Effector CD8-positive, alpha-beta T cell (primary cell): ENCODE data around the gene EPHB2.
"Not testable (repeated sequence)": the region's sequence is repeated elsewhere in the genome, so short reads cannot be mapped to it uniquely, and the experiment has no call there.

Experiments
- DNase-seq: peaks from one replicate; lab custom pipeline; 2025; lab: John Stamatoyannopoulos, UW

EPHB2 gene

DNA sequence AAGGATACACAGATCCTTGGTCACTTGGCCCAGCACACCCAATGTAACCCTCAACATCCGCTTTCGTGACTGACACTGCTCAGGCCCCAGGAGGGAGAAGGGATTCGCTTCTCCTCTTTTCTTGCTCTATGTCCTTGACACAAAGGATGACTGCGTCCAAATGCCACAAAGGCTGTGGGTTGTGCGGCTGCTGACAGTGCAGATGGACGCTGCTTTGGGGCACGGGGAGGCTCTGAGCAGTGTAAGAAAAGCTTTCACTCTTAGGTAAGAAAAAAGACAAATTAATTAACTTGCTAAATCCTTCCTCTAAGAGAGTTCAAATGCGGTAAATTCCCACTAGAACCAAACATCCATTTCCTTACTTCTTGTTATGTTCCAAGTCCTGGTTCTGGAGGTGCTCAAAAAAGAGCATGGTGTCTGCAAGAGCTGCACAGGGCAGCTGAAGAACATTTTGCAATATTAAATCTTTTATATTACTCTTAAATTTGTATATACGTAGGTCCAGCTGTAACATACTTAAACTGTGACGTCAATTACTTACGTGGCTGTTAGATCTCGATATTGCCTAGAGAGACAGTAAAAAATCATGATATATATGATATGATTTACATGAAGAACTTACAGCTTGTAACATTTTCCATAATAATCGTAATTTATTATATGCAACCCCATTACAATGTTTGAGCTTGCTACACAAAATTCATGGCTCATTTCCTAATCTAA is 19.4 kb upstream of the EPHB2 start:
- no peak for DNase-seq

DNA sequence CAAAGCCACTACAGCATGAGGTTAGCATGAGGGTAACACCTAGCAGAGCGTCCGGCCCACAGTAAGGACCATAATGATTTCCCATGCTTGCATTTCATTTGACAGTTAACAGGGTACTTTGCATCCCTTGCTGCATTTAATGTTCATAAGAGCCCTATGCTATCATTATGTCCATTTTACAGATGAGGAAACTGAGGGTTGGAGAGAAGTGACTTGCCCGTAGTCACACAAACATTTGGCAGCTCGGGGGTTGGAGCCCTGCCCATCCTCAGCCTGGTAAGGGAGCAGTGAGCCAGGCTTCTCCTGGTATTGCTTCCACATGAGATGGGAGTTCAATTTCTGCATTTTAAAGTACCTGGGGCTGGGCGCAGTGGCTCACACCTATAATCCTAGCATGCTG is 16.5 kb upstream of the EPHB2 start:
- DNase-seq, result no peak

DNA sequence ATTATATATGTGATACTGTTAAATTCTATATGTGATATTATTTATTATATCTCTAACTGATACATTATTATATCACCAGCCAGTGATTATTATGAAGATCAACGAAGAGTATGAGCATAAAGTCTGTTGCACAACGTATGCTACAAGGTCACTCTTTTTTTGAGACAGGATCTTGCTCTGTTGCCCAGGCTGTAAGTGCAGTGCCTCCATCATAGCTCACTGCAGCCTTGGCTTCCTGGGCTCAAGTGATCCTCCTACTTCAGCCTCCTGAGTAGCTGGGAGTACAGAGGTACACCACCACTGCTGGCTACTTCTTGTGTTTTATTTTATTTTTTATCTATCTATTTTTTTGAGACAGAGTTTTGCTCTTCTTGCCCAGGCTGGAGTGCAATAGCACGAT is 14.0 kb upstream of the EPHB2 start:
- DNase-seq, result no peak

DNA sequence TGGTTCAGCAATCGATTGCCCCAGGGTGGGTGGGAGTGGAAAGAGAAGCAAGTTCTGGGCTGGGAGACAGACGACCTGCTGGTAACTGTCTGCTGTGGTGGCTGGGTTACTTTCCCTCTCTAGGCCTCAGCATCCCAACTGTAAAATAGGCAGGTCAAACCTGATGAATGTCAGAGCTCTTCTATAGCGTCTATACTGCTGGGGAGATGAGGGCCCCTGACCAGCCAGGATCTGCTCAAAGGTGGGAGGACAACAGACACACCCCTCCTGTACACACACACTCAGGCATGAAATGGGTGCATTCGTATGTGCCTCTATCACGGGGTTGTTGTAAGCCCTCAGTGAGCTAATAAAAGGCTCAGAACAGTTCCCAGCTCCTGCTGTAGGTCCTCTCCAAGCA is 12.7 kb upstream of the EPHB2 start:
- DNase-seq, result no peak

DNA sequence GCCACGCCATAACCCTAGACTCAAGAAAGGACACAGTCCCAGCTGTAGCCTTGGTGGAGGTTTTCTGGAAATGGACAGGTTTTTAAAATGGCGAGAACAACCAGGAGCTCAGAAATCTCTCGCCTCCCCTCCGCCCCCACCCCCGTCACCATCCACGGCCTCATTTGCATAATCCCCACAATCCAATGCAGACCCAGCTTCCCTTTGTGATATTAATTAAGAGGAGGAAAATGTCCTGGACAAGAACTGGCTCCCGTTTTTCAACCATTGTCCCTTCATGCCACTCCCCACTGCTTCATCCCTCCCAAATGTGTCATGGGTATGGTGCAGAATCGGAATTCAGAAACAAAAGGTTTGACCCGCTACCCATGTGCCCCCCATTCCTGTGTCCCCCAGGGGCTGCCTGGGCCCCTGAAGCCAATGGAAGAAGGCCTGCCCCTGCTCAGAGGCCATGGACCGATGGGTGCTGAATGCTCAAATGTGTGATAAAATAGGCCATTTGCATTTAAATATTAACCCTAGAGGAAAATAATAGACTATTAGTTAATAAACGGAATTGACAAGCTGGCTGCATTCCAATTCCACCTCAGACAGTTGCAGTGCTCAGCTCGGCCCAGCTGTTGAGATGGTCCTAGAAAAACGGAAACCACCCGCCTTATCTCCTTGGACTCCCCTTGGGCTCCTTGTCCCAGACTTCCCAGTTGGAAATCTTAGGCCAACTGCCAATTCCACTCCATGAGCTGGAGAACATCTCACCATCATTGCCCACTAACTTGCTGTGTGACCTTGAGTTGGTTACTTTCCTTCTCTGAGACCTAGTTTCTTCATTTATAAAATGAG is 10.7 kb upstream of the EPHB2 start:
- DNase-seq, result no peak

DNA sequence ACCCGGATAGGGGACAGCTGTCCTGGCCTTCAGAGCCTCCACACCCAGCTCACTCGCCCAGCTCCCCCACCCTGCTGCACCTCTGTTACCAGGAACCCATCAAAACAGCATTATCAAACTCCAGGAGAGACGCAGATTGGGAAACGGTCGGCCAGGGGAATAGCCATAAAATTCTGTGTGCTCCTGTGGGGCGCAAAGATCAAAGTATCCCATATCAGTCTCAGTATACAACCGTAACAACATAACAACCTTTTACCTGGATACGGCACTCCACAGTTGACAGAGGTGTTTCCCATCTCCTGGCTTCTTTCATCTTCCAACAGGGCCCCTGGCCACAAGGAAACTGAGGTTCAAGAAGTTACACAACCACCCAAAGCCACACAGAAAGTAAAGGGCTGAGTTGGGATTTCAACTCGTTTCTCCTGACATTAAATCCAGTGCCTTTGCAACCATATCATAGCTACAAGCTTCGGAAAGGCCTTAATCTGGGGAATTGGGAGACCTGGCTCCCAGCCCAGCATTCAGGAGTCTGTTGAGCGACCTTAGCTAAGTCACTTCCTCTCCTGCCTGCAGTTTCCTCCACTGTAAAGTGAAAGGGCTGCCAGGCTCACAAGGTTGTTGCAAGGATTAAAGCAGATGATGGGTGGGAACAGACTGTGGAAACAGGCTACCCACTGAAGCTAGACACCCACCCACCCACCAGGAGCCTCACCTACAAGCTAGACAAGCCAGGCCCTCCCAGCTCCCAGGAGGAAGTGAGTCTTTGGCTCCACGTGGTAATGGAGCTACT is 8.1 kb upstream of the EPHB2 start:
- no peak for DNase-seq

DNA sequence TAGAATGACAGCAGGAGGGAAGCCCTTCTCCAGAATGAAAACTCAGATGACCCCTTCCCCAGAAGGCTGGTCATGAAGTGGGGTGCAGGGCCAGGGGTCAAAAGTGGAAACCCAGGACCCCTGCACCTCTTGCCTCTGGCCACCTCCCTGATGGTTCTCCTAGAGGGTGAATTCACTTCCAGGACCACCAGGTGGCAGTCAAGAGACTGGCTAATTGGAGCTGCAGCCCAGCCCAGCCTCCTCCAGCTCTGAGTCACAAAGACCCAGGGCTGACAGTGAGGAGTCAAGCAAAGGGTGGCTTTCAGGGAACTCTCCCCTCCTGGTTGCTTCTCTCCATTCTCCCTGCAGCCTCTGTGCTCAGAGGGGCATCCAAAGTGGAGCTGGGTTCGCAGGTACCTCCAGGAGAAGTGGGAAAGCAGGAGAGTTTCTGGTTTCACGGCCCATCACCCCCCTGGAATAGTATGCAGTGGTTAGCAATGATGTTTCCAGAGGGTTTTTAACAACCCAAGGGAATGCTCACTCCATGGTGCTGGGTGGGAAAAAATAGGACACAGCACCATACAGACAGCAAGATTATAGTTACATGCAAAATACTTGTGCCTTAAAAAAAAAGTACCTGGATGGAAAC is 6.1 kb upstream of the EPHB2 start:
- peak; percentile 39 for DNase-seq

DNA sequence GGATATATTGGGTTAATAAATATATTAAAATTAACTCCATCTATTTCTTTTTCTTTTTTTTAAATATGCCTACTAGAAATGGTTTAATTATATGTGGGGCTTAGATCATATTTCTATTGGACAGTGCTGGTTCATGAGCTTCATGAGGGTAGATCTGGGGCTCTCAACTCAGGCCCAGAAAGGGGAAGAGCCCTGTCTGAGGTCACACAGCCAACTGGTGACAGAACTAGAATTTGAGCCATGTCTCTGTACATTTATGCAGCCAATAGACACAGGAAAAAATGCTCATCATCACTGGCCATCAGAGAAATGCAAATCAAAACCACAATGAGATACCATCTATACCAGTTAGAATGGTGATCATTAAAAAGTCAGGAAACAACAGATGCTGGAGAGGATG is 5.1 kb upstream of the EPHB2 start:
- DNase-seq, result no peak

DNA sequence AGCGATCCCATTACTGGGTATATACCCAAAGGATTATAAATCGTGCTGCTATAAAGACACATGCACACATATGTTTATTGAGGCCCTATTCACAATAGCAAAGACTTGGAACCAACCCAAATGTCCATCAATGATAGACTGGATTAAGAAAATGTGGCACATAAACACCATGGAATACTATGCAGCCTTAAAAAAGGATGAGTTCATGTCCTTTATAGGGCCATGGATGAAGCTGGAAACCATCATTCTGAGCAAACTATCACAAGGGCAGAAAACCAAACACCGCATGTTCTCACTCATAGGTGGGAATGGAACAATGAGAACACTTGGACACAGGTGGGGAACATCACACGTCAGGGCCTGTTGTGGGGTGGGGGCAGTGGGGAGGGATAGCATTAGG is 4.5 kb upstream of the EPHB2 start:
- DNase-seq, result not testable (repeated sequence)

DNA sequence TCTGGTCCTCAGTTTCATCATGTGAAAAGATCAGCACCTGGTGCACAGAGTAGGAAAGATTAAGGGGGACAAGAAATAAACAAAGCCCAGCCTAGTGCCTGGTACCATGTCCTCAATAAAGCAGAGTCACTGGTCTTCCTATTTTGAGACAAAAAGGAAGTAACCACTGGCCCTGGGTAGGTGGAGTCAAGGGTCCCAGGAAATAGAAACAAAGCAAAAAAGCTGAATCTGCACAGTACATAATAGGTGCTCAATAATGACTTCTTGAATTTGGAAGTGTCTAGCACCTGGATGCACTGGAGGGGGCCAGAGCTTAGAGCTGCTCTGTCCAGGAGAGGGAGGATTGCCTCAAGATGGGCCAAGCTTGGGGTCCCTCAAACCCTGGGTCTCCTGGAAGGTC is 1.9 kb upstream of the EPHB2 start:
- no peak for DNase-seq

DNA sequence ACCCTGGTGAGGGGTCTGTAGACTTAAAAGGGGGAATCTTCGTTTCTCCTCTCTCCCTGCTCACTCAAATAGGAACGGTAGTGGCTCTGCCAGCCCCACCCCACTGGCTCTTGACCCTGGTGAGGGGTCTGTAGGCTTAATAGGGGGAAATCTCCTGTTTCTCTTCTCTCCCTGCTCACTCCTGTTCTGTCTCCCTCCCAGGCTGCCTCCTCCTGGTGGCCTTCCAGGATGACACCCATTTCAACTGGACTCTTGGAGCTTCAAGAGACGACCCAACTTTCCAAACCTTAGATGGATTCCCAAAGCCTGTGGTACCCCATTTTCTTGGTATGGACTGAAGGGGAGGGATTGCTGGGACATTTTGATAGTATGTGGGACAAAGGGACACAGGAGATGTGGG is 1.4 kb upstream of the EPHB2 start:
- no peak for DNase-seq

DNA sequence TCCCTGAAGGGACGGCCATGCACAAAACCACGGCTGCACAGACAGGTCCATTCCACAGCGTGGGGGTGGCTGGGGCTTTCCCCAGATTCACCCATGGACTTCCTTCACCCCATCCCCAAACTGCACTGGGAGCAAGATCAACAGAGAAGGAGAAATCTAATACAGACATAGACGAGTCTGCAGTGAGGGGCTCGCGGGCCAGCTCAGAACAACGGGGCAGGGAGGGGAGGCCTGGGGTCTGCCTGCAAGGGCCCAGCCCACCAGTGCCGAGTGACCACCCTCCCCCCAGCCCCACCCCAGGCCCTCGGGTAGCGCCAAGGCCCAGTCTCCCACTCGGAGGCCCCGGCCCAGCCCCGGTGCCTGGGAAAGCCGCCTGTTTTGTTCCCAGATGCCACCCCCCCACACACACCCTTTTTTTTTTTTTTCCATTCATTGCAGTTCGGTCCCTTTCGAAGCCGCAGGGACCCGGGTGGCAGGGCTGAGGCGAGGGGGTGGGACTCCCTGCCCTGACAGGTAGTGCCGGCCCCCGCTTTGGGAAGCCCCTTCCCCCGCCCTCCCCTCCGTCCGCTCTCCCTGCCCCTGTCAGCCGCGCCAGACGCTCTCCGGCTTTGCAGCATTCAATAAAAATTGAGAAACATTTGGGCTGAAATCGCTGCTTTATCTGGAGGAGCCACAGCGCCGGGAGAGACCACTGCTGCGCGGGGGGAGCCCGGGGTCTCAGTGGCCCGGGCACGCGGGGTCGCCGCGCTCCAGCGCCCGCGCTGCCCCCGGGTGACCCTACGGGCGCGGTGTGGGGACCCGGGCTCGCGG is 543 bp upstream of the EPHB2 start:
- DNase-seq, result no peak

DNA sequence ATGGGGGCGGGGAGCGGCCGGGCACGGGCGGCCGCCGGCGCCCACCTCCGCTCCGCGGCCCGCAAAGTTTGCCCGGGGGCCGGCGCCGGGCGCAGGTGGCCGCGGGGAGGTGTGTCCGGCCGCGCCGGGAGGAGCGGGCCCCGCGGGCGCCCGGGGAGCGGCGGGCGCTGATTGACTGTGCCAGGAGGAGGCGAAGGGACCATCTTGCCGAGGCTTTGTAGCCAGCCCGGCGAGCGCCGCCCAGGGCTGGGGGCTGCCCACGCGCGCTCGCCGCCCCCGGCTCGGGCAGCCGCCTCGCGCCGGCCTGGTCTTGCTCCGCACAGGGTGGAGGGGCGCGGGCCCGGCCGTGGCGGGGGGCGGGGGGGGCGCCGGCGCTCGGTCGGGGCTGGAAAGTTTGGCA is 432 bp downstream of the EPHB2 start:
- no peak for DNase-seq

DNA sequence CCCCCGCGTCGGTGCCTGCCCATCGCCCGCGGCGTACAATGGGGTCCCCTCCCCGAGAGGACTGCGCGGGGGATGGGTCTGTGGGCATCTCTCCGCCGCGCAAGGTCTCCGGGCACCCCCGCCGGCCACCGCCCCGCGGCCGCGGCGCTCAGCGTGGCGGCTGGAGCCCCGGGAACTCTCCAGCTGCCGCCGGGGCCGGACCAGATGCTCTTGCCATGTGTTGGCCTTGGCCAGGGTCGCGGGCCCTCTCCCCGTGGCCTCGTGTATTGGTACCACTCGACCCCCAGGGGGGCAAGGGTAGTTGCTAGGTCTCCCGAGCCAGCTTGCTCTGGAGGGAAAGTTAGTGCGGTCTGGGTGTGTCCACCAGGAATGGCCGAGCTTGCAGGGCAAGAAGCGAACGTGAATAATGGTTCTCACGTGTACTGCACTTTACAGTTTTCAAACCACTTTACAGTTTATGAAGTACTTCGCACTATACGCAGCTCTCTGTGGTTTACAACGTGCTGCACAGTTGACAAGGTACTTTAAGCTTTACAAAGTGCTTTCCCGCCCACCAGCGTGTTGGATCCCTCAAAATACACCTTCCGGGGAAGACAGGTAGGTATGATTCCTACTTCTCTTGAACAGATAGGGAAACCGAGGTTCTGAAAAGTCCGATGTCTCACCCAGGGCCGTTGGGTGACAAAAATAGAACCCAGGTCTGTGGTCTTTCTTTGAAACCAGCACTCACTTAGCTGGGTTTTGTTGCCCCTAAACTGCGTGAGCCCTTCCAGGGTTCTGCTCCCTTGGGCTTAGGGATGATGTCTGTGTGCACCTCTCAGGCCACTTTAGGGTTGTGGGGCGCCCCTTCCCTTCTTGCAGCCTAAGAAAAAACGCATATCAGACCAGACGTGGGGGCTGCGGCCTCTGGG is 1.2 kb downstream of the EPHB2 start:
- DNase-seq, result no peak

DNA sequence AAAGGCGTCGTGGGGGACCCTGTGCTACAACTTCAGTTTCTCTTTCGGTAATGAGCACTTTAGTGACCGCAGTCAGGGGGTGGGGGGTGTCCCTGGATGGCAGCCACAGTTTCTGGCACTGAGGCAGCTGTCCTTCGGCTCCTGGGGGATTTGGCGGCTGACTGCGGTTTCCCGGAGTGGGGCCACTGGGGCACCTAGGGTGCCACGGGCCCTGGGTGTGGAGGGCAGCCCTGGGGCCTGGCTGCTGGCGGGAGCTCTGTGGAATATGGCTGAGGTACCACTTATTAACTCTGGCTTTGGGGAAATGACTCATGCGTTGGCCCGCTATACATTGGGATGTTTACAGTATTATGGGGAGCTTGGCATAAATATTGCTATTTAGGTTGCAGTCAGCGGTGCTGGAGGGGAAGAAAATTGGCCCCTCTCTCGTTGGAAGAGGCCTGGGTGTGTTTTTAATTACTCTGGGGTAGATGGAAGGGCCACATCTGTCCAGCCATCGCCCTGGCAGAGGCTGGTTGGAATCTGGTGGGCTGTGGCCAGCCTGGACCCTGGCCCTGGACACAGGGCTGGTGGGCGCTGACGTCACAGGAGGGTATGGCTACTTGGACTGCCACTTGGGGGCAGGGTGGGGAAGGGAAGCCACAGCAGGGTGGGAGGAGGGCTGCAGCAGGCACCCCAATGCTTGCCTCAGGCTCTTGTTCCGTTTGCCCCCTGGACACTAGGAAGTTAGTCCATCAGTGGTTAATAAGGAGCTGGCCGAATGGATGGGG is 2.0 kb downstream of the EPHB2 start:
- no peak for DNase-seq

DNA sequence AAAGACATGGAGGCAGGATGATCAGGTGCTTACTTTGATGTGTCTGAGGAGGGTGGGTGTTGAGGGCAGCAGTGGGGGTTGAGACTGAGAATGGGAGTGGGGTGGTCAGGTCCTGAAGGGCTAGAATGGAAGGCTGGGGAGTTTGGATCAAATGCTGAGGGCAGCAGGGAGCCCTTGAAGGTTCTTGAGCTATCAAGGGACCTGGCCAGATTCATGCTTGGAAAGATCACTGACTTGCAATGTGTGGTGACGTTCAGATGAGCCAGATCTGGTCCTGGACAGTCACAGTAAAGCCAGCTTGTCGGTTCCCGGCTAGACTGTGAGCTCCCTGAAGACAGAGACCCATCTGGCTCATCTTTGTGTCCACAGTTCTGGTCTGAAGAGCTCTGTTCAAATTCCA is 3.8 kb downstream of the EPHB2 start:
- no peak for DNase-seq

DNA sequence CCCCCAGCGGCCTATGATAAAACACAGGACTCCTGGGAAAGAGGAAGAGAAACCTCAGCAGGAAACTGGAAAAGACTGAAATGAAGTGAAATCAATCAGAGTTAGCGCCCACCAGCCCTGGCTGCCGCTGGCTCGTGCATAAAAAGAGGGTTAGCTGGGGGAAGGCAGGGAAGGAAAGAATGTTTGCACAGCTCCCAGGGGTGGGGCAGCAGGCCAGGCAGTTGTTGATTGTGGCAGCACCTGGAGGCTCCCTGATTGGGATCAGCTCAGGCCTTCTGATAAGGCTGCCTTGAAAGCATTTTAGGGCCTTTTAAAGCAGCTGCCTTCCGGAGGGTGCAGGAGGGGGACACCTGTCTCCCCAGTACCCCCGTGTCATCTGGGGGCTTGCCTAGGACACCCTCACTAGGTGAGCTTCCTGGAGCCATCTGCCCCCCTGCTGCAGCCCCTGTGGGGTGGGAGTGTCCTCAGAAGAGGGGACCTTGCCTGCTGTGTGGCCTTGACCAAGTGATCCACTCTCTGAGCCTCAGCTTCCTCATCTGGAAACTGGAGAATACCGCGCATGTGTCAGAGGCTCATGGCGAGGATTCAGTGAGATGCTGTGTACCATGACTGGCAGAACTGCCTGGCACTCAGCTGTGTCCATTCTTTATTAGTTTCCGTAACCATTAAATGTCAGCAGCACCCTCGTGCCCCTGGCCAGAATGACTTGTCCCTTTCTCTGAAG is 6.6 kb downstream of the EPHB2 start:
- DNase-seq, result no peak

DNA sequence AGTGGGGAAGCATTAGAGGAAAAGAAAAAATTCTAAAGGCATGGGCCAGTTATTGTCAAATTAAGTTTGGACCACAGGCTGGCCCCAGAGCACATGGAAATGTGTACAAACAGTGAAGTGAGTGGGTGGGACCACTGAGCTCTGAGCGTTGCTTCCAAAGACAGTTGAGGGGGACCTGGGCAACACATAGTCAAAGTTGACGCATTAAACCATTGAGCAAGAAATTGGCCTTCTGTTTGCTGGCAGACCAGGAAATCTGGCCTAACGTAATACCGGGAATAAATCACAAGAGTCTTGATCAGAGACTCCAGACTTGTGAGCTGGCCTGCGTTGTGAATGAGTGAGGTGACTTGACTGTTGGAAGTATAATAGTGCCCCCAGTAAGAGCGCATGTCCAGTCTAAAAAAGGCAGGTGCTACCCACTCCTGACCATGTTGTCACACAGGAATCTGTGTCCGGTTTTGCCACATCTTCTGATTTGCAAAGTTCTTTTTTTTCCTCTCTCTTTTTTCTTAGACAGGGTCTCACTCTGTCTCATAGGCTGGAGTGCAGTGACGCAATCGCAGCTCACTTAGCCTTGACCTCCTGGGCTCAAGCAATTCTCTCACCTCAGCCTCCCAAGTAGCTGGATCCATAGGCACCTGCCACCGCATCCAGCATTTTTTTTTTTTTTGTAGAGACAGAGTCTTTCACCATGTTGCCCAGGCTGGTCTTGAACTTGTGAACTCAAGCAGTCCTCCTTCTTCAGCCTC is 10.7 kb downstream of the EPHB2 start:
- DNase-seq, result no peak
